Endothelial cell of umbilical vein (primary cell): ENCODE results near the gene MYLK. TPM values are rescaled to one million over a fixed set of nuclear protein-coding genes. Genes with fewer than 3 reads are reported as not detected.

Source experiments
- BruUV-seq: library from RNA; stranded (reverse); fragments of 400-500 nt; replicated peaks from 2 replicates; lab custom pipeline; 2021; lab: Mats Ljungman, UMichigan
- CTCF ChIA-PET: fragments of 300-600, 350-600 bp; sonication (Branson Sonifier 250); formaldehyde crosslinking; loops from one replicate; lab custom pipeline; 2021; ENCODE audit warnings: antibody characterized with exemption, inconsistent platforms; lab: Charles Lee
- POLR2A ChIA-PET: fragments of 300-600, 350-600 bp; sonication (Branson Sonifier 250); formaldehyde crosslinking; loops from one replicate; lab custom pipeline; 2021; ENCODE audit warnings: antibody characterized with exemption, inconsistent platforms; lab: Charles Lee
- DNase-seq: peaks from one replicate; pipeline ENCODE4 v3.0.0-alpha.2; 2011; ENCODE audit warnings: low read depth, low spot score
- FAIRE-seq: peaks from 2 replicates; lab custom pipeline; 2011; peaks lifted over from hg19 to GRCh38; lab: Jason Lieb, UNC
- H2AFZ ChIP-seq: 2 replicates; pipeline ENCODE4 v1.6.0; 2012; ENCODE audit warnings: low read depth, low read length, control low read depth, inconsistent platforms
- H3K27ac ChIP-seq: 2 replicates; pipeline ENCODE4 v1.5.1; 2011; ENCODE audit warnings: low read depth, mild to moderate bottlenecking, control low read depth, low read length, moderate library complexity; ENCODE audit not compliant: insufficient read depth
- H3K27me3 ChIP-seq, 2 experiments: 2 replicates each; pipeline versions ENCODE4 v1.6.0 to v1.6.1; 2011; ENCODE audit warnings: low read length in 2 of 2, mixed read lengths in 1 of 2; ENCODE audit not compliant: control insufficient read depth in 2 of 2, insufficient read depth in 2 of 2
- H3K36me3 ChIP-seq, 2 experiments: 2 replicates in 1 of 2; 3 replicates in 1 of 2; pipeline ENCODE4 v1.5.1; 2011; ENCODE audit warnings: low read length in 2 of 2, mild to moderate bottlenecking in 1 of 2, moderate library complexity in 1 of 2; ENCODE audit not compliant: control insufficient read depth in 2 of 2, insufficient read depth in 2 of 2; ENCODE audit errors: extremely low read depth in 1 of 2
- H3K4me1 ChIP-seq: 3 replicates; pipeline ENCODE4 v1.5.1; 2011; ENCODE audit warnings: mild to moderate bottlenecking, low read length; ENCODE audit not compliant: control insufficient read depth, insufficient read depth; ENCODE audit errors: extremely low read depth
- H3K4me2 ChIP-seq: 2 replicates; pipeline ENCODE4 v1.6.1; 2011; ENCODE audit warnings: low read length, control low read depth, mixed read lengths; ENCODE audit not compliant: insufficient read depth
- H3K4me3 ChIP-seq, 3 experiments: fragments of 200-600 bp in 1 of 3; sonication (generic), shearing (Covaris generic) in 1 of 3; replicated peaks in 1 of 3; 2 replicates each; pipeline ENCODE4 v1.5.1; 2011 to 2016; ENCODE audit warnings: control low read depth in 3 of 3, low read length in 3 of 3, mild to moderate bottlenecking in 2 of 3, inconsistent platforms in 1 of 3, low read depth in 1 of 3, moderate library complexity in 1 of 3; ENCODE audit not compliant: insufficient read depth in 1 of 3
- H3K79me2 ChIP-seq: 2 replicates; pipeline ENCODE4 v1.6.0; 2012; ENCODE audit warnings: low read length, inconsistent platforms; ENCODE audit not compliant: control insufficient read depth, insufficient read depth
- H3K9ac ChIP-seq: replicated peaks from 2 replicates; pipeline ENCODE3; 2011; ENCODE audit warnings: low read length, control low read depth; ENCODE audit not compliant: insufficient read depth; ENCODE audit errors: extremely low read depth
- H3K9me1 ChIP-seq: replicated peaks from 3 replicates; pipeline ENCODE4 v1.6.0; 2011; ENCODE audit warnings: mild to moderate bottlenecking, low read length; ENCODE audit not compliant: control insufficient read depth, insufficient read depth; ENCODE audit errors: extremely low read depth
- H3K9me3 ChIP-seq: replicated peaks from 2 replicates; pipeline ENCODE4 v1.5.1; 2012; ENCODE audit warnings: low read length, inconsistent platforms; ENCODE audit not compliant: control insufficient read depth, insufficient read depth
- H4K20me1 ChIP-seq: replicated peaks from 2 replicates; pipeline ENCODE3; 2011; ENCODE audit warnings: mild to moderate bottlenecking, low read length; ENCODE audit not compliant: control insufficient read depth, insufficient read depth; ENCODE audit errors: extremely low read depth
- EZH2 ChIP-seq: IDR thresholded peaks from 2 replicates; pipeline ENCODE4 v1.6.1; 2012; ENCODE audit warnings: borderline replicate concordance, low read depth, mild to moderate bottlenecking, moderate library complexity, low read length, inconsistent platforms; ENCODE audit not compliant: severe bottlenecking
- FOS ChIP-seq: IDR thresholded peaks from 2 replicates; pipeline ENCODE4 v1.6.1; 2011; ENCODE audit warnings: mild to moderate bottlenecking, low read length, moderate library complexity, borderline replicate concordance; ENCODE audit not compliant: insufficient read depth
- JUN ChIP-seq: IDR thresholded peaks from 2 replicates; pipeline ENCODE4 v1.6.1; 2011; ENCODE audit warnings: borderline replicate concordance, low read depth; ENCODE audit not compliant: insufficient read length, insufficient read depth
- MAX ChIP-seq: IDR thresholded peaks from 2 replicates; pipeline ENCODE4 v1.6.1; 2011; ENCODE audit not compliant: insufficient read depth, insufficient read length
- MYC ChIP-seq: IDR thresholded peaks from one replicate; pipeline ENCODE4 v1.6.1; 2011; ENCODE audit warnings: mild to moderate bottlenecking, low read depth, low read length
- POLR2A ChIP-seq: IDR thresholded peaks from 2 replicates; pipeline ENCODE4 v1.6.1; 2012; ENCODE audit warnings: low read depth, mild to moderate bottlenecking, control low read depth, low read length
- POLR2AphosphoS5 ChIP-seq: IDR thresholded peaks from 2 replicates; pipeline ENCODE4 v1.6.1; 2012; ENCODE audit warnings: low read depth, mild to moderate bottlenecking, control low read depth, low read length, moderate library complexity; ENCODE audit not compliant: insufficient read depth
- dilution Hi-C: fragments of 300-500 bp; cut with MboI; formaldehyde crosslinking; loops from one replicate; pipeline ENCODE4 v1.15.0; 2019; ENCODE audit warnings: low sequenced_read_pairs; ENCODE audit not compliant: extremely low pct_ligation_motif_present
- intact Hi-C: fragments of 100-400 bp; cut with micrococcal nuclease; formaldehyde crosslinking; loops from one replicate; pipeline ENCODE4 v1.10.0; 2022
- polyA plus RNA-seq, 4 experiments: library from polyadenylated mRNA; depleted of rRNA in 3 of 4; stranded (reverse) in 3 of 4; unstranded in 1 of 4; fragments of >200 nt; gene quantifications; 2 replicates each; pipeline versions ENCODE4 v1.2.1 to v1.2.3, GENCODE V29; 2011 to 2012; ENCODE audit warnings: missing spikeins in 1 of 4
- total RNA-seq: library from RNA; stranded (reverse); gene quantifications from 2 replicates; pipeline ENCODE4 v1.2.3, GENCODE V29; 2021

The MYLK gene
- total and polyA plus RNA-seq, 2 donors (not counting 3 experiments of a cell fraction or from before 2014, with no cell fraction given), result 10.0 to 22.2 TPM

GRCh38 chr3:123750659-123751420, 133.3 kb downstream of the MYLK start:
- H3K9ac ChIP-seq, result peak overlapping the region; percentile 43
- ChIA-PET CTCF (interaction anchor here (0.9 to 2.2 kb wide), 9 partner anchors 8 to 210 kb away, joined by 3 to 19 read pairs (median 5); partner anchors contain the start of gene CCDC14), POLR2A (interaction anchor here (0.8 to 1.1 kb wide), 2 partner anchors 59 to 811 kb away, joined by 3 read pairs; no protein-coding TSS in a partner anchor)
- TF ChIP-seq POLR2A, result no peak
- peak; percentile 59 for TF ChIP-seq POLR2AphosphoS5
- no peak for TF ChIP-seq MYC
- no peak for TF ChIP-seq MAX
- no peak for TF ChIP-seq EZH2
- peak; percentile 76 for TF ChIP-seq FOS
- TF ChIP-seq JUN, result peak; percentile 61
- H3K4me2 ChIP-seq, result peak overlapping the region; percentile 64
- no TSS peak for BruUV-seq
- no peaks in the 10 kb centered on the region for H3K79me2 ChIP-seq
- DNase-seq, result peak; percentile 64
- no peaks in the 10 kb centered on the region for H3K9me1 ChIP-seq
- intact Hi-C loops, result loop anchor here (1.0 to 2.0 kb wide), 3 partner anchors 83 to 230 kb away; partner anchors contain the start of gene MYLK
- H3K4me3 ChIP-seq, result no peak overlapping the region
- H3K36me3 ChIP-seq, result no peaks in the 10 kb centered on the region
- H3K27ac ChIP-seq, result peak overlapping the region; percentile 46
- H4K20me1 ChIP-seq, result no peaks in the 10 kb centered on the region
- H2AFZ ChIP-seq, result peak overlapping the region; percentile 82
- peak; percentile 81 for FAIRE-seq
- H3K9me3 ChIP-seq, result no peaks in the 10 kb centered on the region
- no peaks in the 10 kb centered on the region for H3K27me3 ChIP-seq
- dilution Hi-C loops, result no loop called here
- H3K4me1 ChIP-seq, result peaks cover 15% of the 10 kb centered on the region
